Stimulated activated CD8-positive, alpha-beta memory T cell treated with anti-CD3 and anti-CD28 coated beads, Interleukin-7, amount 100 ng/mL, for 4 hours (primary cell): ENCODE results near the gene WNT3.

Experiments
- DNase-seq, 2 donors: peaks; one replicate each; pipeline ENCODE4 v3.0.0-alpha.2; 2020; ENCODE audit warnings: low read depth in 2 of 2

The WNT3 gene

GRCh38 chr17:46732160-46732559, 86.3 kb downstream of the WNT3 start:
- DNase-seq = no peak

DNA sequence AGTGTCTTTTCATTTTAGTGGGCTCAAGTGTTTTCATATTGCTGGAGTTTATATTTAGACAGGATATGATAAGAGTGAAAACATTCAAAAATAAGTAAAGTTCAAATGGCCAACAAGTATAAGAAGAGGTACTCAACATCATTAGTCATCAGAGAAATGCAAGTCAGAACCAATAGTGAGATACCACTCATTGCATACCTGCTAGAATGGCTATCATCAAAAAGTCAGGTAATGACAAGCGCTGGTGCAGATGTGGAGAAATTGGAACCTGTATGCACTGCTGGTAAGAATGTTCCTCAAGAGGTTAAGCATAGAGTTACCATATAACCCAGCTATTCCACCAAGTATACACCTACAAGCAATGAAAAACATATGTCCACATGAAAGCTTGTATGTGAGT, 87.8 kb downstream of the WNT3 start:
- no peak for DNase-seq

GRCh38 chr17:46730026-46730425, 88.5 kb downstream of the WNT3 start:
- no peak for DNase-seq

- no peak for DNase-seq
These were observed 90.7 kb downstream of the WNT3 start for GRCh38 chr17:46727572-46728348.

DNA sequence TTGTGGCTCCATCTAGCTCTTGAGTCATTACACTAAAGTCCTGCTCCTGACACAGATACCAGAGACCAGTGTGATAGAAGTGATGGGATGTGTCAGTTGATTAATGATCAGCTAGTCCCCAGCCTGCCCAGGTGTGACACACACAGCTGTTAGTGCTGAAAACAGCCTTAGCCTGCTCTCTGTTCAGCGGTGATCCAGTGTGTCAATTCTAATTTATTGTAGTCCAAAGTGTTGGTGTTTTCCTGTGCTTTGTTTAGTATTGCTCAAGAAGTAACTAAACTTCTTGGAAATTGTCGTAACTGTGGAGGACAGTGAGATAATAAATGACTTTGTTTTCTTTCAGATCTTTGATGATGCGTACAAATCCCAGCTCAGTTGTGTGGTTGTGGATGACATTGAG, 92.3 kb downstream of the WNT3 start:
- no peak for DNase-seq

GRCh38 chr17:46722662-46723285, 95.7 kb downstream of the WNT3 start:
- DNase-seq = no peak

- no peak for DNase-seq
These were observed 98.1 kb downstream of the WNT3 start for GRCh38 chr17:46720408-46720807.

DNA sequence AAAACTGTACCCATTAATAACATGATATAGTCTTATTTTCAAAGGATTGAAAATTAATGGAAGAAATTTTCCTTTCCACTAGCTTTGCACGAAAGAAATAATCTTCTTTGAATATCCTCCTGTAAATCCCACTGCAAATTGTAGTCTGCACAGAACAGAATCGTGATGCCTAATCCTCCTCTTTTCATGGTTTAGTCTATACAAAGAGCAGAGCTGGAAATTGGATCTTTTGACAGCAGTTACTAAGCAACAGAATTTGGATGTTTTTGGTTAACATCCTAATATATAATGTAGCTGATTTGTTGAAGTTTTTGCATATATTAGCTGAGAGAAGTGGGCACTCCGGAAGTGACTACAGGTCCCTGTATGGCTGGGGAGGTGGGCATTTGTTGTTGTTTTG, 98.6 kb downstream of the WNT3 start:
- no peak for DNase-seq

DNA sequence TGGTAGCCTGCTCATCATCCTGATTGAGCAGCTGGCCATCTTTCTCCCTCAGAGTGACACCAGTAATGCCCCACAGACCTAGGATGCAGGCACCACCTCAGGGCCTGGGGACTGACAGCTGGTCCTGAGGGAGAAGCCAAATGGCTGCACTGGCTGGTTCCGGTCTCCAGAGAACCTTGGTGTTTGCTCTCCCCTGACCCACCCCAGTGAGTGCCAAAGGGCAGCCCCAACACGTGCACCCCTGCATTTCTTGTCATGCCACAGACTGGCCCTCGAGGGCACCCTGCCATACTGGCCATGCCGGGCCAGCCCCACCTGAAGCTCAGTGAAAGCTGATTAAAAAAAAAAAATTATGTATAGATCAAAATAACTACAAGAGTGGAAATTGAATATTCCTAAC, 100.5 kb downstream of the WNT3 start:
- no peak for DNase-seq
